ENCODE measurements around the gene POC1A.

POC1A gene

DNA sequence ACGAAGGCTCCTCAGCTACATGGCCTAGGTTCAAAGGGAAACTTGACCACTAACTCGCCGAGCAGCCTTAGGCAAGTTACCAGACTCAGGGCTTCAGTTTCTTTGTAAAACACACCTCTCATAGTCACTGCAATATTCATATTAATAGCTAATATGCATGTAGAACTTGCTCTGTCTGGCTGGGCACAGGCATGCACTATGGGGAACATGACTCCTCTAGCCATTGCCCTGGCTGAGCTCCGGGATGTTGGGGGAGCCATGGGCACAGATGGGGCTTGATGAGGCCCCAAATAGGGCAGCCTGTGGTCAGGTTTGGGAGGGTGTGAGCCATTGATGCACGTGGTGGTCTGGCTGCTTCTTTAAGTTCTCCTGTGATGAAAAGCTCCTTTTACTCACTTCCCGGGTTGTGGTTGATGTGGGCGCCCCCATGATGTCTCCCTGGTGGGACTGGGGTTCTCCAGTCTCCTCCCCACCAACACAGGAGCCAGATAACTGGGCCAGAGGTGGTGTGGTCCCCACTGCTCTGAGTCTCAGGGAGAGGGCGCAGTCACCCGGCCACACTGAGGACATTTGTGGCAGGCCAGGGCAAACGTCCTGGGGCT is 68.4 kb downstream of the POC1A start:
- H3K4me2 ChIP-seq (ENCODE audit: low read length): no peak overlapping the region
- no peaks in the 10 kb centered on the region for H3K36me3 ChIP-seq (ENCODE audit: control insufficient read depth, low read length)

DNA sequence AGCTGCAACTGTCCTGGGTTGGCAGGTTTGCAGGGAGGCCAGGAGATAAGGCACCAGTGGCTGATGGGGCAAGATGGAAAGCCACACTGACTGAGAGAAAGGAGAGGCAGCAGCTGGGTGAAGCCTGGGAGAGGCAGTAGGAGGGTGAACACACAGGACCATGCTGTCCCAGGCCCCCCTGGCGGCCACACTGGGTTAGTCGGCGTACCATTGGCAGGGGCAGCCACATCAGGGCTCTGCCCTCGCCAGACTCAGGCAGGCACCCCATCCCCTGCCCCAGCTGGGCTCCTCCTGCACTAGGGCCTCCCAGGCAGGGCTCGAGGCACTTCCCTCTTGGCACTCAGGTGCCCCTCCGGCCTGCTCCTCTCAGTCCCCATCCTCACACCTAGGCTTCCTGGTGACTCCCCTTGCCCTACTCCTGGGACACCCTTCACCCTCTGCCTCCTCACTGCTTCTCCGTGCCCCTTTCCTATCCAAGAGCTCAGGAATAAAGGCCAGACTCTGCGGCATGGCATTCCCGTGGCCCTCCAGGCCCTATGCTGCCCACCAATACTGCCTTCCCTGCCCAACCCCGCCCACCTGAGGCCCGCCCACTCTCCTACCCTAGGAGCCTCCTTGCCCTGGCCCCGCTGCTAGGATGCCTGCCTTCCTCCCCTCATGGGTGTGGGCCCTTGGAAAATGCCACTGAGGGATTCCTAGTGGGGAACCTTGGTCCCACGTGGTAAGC is 69.1 kb downstream of the POC1A start:
- Histone ChIP-seq H3F3A (ENCODE audit: control insufficient read depth, insufficient read depth) (no peaks in the 10 kb centered on the region), H3K4me2 (ENCODE audit: low read length) (no peak overlapping the region), H3K27ac (ENCODE audit: low read depth, low read length) (no peak overlapping the region), H3K4me1 (ENCODE audit: control insufficient read depth, low read length) (peaks cover 18% of the 10 kb centered on the region), H4K20me1 (ENCODE audit: control insufficient read depth, insufficient read depth, low read depth, low read length) (no peaks in the 10 kb centered on the region), H3K36me3 (ENCODE audit: control insufficient read depth, low read length) (no peaks in the 10 kb centered on the region), H3K79me2 (ENCODE audit: control insufficient read depth, low read length) (no peaks in the 10 kb centered on the region), H3K9me2 (replicated peaks; ENCODE audit: control insufficient read depth, low read length) (no peaks in the 10 kb centered on the region), H3K9me3 (ENCODE audit: control insufficient read depth, insufficient read depth, low read length) (no peaks in the 10 kb centered on the region), H3K4me3 (ENCODE audit: low read length) (no peak overlapping the region), H3K27me3 (ENCODE audit: control insufficient read depth, low read length) (no peaks in the 10 kb centered on the region)
- TF ChIP-seq, protein P1, sequence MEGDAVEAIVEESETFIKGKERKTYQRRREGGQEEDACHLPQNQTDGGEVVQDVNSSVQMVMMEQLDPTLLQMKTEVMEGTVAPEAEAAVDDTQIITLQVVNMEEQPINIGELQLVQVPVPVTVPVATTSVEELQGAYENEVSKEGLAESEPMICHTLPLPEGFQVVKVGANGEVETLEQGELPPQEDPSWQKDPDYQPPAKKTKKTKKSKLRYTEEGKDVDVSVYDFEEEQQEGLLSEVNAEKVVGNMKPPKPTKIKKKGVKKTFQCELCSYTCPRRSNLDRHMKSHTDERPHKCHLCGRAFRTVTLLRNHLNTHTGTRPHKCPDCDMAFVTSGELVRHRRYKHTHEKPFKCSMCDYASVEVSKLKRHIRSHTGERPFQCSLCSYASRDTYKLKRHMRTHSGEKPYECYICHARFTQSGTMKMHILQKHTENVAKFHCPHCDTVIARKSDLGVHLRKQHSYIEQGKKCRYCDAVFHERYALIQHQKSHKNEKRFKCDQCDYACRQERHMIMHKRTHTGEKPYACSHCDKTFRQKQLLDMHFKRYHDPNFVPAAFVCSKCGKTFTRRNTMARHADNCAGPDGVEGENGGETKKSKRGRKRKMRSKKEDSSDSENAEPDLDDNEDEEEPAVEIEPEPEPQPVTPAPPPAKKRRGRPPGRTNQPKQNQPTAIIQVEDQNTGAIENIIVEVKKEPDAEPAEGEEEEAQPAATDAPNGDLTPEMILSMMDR (IDR thresholded peaks at IDR 0.05; ENCODE audit: low read depth, low read length, poor library complexity, severe bottlenecking): no peak

More for the DNA sequence above, 68.4 kb downstream of the POC1A start:
- no peaks in the 10 kb centered on the region for H3F3A ChIP-seq (ENCODE audit: control insufficient read depth, insufficient read depth)
- H3K4me1 ChIP-seq (ENCODE audit: control insufficient read depth, low read length): peaks cover 18% of the 10 kb centered on the region
- TF ChIP-seq, protein P1 (IDR thresholded peaks at IDR 0.05; ENCODE audit: low read depth, low read length, poor library complexity, severe bottlenecking): no peak
- no peak for TF ChIP-seq EZH2phosphoT487 (IDR thresholded peaks at IDR 0.05; ENCODE audit: borderline replicate concordance, low read length)
- H3K79me2 ChIP-seq (ENCODE audit: control insufficient read depth, low read length): no peaks in the 10 kb centered on the region
- H3K27ac ChIP-seq (ENCODE audit: low read depth, low read length): no peak overlapping the region
- no peaks in the 10 kb centered on the region for H3K9me3 ChIP-seq (ENCODE audit: control insufficient read depth, insufficient read depth, low read length)
- H3K4me3 ChIP-seq (ENCODE audit: low read length): no peak overlapping the region
- no peaks in the 10 kb centered on the region for H3K27me3 ChIP-seq (ENCODE audit: control insufficient read depth, low read length)
- H4K20me1 ChIP-seq (ENCODE audit: control insufficient read depth, insufficient read depth, low read depth, low read length): no peaks in the 10 kb centered on the region
- H3K9me2 ChIP-seq (replicated peaks; ENCODE audit: control insufficient read depth, low read length): no peaks in the 10 kb centered on the region

DNA sequence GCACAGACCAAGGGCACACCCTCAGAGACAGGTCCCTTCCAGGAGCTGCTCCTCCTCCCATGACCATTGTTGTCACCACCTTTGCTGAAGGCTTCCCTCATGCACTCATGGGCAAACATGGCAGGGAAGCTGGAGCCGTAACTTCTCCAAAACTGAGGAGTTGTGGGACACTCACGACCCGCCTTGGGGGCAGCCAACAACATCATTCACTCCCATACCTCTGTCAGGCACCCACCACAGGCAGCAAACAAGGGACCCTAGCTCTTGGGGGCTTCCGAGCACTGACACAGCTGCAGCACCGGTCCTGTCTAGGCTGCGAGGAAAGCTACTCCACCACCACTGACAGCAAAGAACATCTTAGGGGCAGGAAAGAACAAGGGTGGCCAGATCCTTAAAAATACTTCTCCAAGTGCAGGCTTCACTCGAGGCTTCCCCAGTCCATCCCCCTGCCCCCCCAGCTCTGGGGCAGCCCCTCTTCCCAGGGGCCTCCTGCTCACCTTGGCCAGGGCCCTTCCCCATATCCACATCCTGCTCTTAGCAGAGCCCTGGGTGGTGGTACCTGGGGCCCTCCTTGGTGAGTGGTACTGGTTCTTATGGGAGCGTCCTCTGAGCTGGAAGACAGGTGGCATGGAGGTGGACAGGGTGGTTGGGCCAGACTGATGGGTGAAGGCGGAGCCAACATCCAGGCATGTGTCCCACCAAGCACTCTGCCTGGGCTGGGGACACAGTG is 69.8 kb downstream of the POC1A start:
- peaks cover 18% of the 10 kb centered on the region for H3K4me1 ChIP-seq (ENCODE audit: control insufficient read depth, low read length)
- no peak overlapping the region for H3K4me2 ChIP-seq (ENCODE audit: low read length)
- H3K36me3 ChIP-seq (ENCODE audit: control insufficient read depth, low read length): no peaks in the 10 kb centered on the region
- no peak for TF ChIP-seq EZH2phosphoT487 (IDR thresholded peaks at IDR 0.05; ENCODE audit: borderline replicate concordance, low read length)
- TF ChIP-seq, protein P1 (IDR thresholded peaks at IDR 0.05; ENCODE audit: low read depth, low read length, poor library complexity, severe bottlenecking): no peak
- no peaks in the 10 kb centered on the region for H3K79me2 ChIP-seq (ENCODE audit: control insufficient read depth, low read length)
- H3K27me3 ChIP-seq (ENCODE audit: control insufficient read depth, low read length): no peaks in the 10 kb centered on the region
- no peaks in the 10 kb centered on the region for H3K9me3 ChIP-seq (ENCODE audit: control insufficient read depth, insufficient read depth, low read length)
- no peak overlapping the region for H3K27ac ChIP-seq (ENCODE audit: low read depth, low read length)
- H3K4me3 ChIP-seq (ENCODE audit: low read length): no peak overlapping the region
- H3F3A ChIP-seq (ENCODE audit: control insufficient read depth, insufficient read depth): no peaks in the 10 kb centered on the region
- H4K20me1 ChIP-seq (ENCODE audit: control insufficient read depth, insufficient read depth, low read depth, low read length): no peaks in the 10 kb centered on the region
- no peaks in the 10 kb centered on the region for H3K9me2 ChIP-seq (replicated peaks; ENCODE audit: control insufficient read depth, low read length)
